PC-3 (cell line): Measurements from ENCODE around the gene JAZF1. TPM values are rescaled to one million over a fixed set of nuclear protein-coding genes. Genes with fewer than 3 reads are reported as not detected.

Experiments used
- ATAC-seq: fragments of 200-7000 bp; cut with Tn5 transposase; 2 replicates; pipeline ENCODE4 v1.9.1; 2020; ENCODE audit warnings: mild to moderate bottlenecking, moderate library complexity
- BruUV-seq: library from RNA; stranded (reverse); fragments of 400-500 nt; replicated peaks from 2 replicates; lab custom pipeline; 2021; lab: Mats Ljungman, UMichigan
- CTCF ChIA-PET: fragments of 300-600 bp; sonication (Branson Sonifier 250); formaldehyde crosslinking; loops from one replicate; lab custom pipeline; 2022; ENCODE audit warnings: antibody characterized with exemption; lab: Charles Lee
- POLR2A ChIA-PET: fragments of 300-600 bp; sonication (Branson Sonifier 250); formaldehyde crosslinking; loops from one replicate; lab custom pipeline; 2022; ENCODE audit warnings: antibody characterized with exemption; ENCODE audit not compliant: unreplicated experiment; lab: Charles Lee
- DNase-seq: peaks from one replicate; pipeline ENCODE4 v3.0.0-alpha.2; 2015
- H2AFZ ChIP-seq: fragments of 300-600 bp; sonication (generic); 2 replicates; pipeline ENCODE4 v1.6.0; 2016; ENCODE audit warnings: antibody characterized with exemption, low read length
- H3F3A ChIP-seq: fragments of 300-600 bp; sonication (generic); one replicate; pipeline ENCODE4 v1.6.0; 2017; ENCODE audit warnings: antibody characterized with exemption, low read length, control low read depth, mild to moderate bottlenecking; ENCODE audit not compliant: unreplicated experiment
- H3K27ac ChIP-seq: fragments of 300-600 bp; sonication (generic); 2 replicates; pipeline ENCODE4 v1.5.1; 2016; ENCODE audit warnings: mild to moderate bottlenecking, low read length
- H3K27me3 ChIP-seq: fragments of 300-600 bp; sonication (generic); 2 replicates; pipeline ENCODE4 v1.6.1; 2016; ENCODE audit warnings: low read length, mixed read lengths
- H3K36me3 ChIP-seq: fragments of 300-600 bp; sonication (generic); 2 replicates; pipeline ENCODE4 v1.6.1; 2016; ENCODE audit warnings: low read depth, mixed run types, low read length, mixed read lengths
- H3K4me1 ChIP-seq: fragments of 300-600 bp; sonication (generic); 2 replicates; pipeline ENCODE4 v1.5.1; 2016; ENCODE audit warnings: low read length; ENCODE audit not compliant: insufficient read depth
- H3K4me2 ChIP-seq: fragments of 300-600 bp; sonication (generic); 2 replicates; pipeline ENCODE4 v1.6.0; 2016; ENCODE audit warnings: low read length
- H3K4me3 ChIP-seq: fragments of 300-600 bp; sonication (generic); 2 replicates; pipeline ENCODE4 v1.5.1; 2016; ENCODE audit warnings: mild to moderate bottlenecking, low read length, mixed read lengths
- H3K79me2 ChIP-seq: fragments of 300-600 bp; sonication (generic); 2 replicates; pipeline ENCODE4 v1.6.1; 2017; ENCODE audit warnings: low read length, mixed read lengths
- H3K9ac ChIP-seq: fragments of 300-600 bp; sonication (generic); 2 replicates; pipeline ENCODE4 v1.6.0; 2016; ENCODE audit warnings: mild to moderate bottlenecking, low read length
- H3K9me2 ChIP-seq: fragments of 300-600 bp; sonication (generic); replicated peaks from 2 replicates; pipeline ENCODE4 v1.6.1; 2016; ENCODE audit warnings: mixed run types, low read length, mixed read lengths
- H3K9me3 ChIP-seq: fragments of 300-600 bp; sonication (generic); 2 replicates; pipeline ENCODE4 v1.6.1; 2016; ENCODE audit warnings: low read length, mixed read lengths
- H4K20me1 ChIP-seq: fragments of 300-600 bp; sonication (generic); 2 replicates; pipeline ENCODE4 v1.6.1; 2016; ENCODE audit warnings: low read length, mixed read lengths
- EZH2 ChIP-seq: fragments of 300-600 bp; sonication (generic); IDR thresholded peaks from one replicate; pipeline ENCODE4 v1.6.1; 2017; ENCODE audit warnings: antibody characterized with exemption, mild to moderate bottlenecking, low read length; ENCODE audit not compliant: unreplicated experiment
- EZH2phosphoT487 ChIP-seq: fragments of 300-600 bp; sonication (generic); IDR thresholded peaks from 2 replicates; pipeline ENCODE4 v1.6.1; 2018; ENCODE audit warnings: mild to moderate bottlenecking, antibody characterized with exemption, low read length, borderline replicate concordance
- intact Hi-C: fragments of 100-400 bp; cut with micrococcal nuclease; formaldehyde crosslinking; loops from 2 replicates; pipeline ENCODE4 v1.9.0; 2023
- total RNA-seq: library from RNA; depleted of rRNA; stranded (reverse); fragments of >200 nt; gene quantifications from 2 replicates; pipeline ENCODE4 v1.2.3, GENCODE V29; 2014
- TF ChIP-seq, protein P1 (sequence below): fragments of 300-600 bp; sonication (generic); conservative IDR thresholded peaks from 2 replicates; pipeline ENCODE4 v1.5.1; 2017; ENCODE audit warnings: antibody characterized with exemption, low read depth, mild to moderate bottlenecking, low read length

Gene JAZF1
- total RNA-seq, 1 experiment from 2014 or later: 2.3 TPM

DNA sequence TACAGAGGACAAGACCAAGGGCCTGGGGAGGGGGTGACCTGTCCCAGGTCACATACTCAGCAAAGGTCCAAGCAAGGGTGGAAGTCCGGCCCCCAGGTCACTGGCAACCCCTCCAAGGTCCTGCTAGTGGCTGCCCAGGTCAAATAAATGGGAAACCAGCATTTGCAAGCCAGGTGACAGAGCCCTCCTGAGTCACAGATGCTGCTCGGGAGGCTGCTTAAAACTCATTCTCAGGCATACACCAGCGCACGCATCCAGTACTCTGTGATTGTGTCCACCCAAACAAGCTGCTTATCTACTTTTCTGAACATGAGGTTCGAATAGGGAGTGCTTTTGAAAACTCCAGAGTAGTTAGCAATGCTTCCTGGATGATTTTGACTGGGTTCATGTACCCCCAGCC is 310.0 kb downstream of the JAZF1 start:
- DNase-seq (no peak), ATAC-seq (no peak)
- no peaks in the 10 kb centered on the region for H3K79me2 ChIP-seq
- no peaks in the 10 kb centered on the region for H4K20me1 ChIP-seq
- no peak overlapping the region for H3K27ac ChIP-seq
- POLR2A ChIA-PET: no interaction called here
- H3K9ac ChIP-seq: no peak overlapping the region
- no TSS peak for BruUV-seq
- no peaks in the 10 kb centered on the region for H3K27me3 ChIP-seq
- peaks cover 4% of the 10 kb centered on the region; the same call in 1 of the 2 replicates for H3K4me1 ChIP-seq
- intact Hi-C loops: no loop called here
- no peaks in the 10 kb centered on the region for H3K36me3 ChIP-seq
- H3K4me2 ChIP-seq: no peak overlapping the region
- no peak overlapping the region for H3K4me3 ChIP-seq
- no peaks in the 10 kb centered on the region for H3K9me2 ChIP-seq
- H3K9me3 ChIP-seq: no peaks in the 10 kb centered on the region
- no peaks in the 10 kb centered on the region for H3F3A ChIP-seq
- H2AFZ ChIP-seq: no peak overlapping the region
- TF ChIP-seq EZH2: no peak
- TF ChIP-seq, protein P1, sequence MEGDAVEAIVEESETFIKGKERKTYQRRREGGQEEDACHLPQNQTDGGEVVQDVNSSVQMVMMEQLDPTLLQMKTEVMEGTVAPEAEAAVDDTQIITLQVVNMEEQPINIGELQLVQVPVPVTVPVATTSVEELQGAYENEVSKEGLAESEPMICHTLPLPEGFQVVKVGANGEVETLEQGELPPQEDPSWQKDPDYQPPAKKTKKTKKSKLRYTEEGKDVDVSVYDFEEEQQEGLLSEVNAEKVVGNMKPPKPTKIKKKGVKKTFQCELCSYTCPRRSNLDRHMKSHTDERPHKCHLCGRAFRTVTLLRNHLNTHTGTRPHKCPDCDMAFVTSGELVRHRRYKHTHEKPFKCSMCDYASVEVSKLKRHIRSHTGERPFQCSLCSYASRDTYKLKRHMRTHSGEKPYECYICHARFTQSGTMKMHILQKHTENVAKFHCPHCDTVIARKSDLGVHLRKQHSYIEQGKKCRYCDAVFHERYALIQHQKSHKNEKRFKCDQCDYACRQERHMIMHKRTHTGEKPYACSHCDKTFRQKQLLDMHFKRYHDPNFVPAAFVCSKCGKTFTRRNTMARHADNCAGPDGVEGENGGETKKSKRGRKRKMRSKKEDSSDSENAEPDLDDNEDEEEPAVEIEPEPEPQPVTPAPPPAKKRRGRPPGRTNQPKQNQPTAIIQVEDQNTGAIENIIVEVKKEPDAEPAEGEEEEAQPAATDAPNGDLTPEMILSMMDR: no peak
- TF ChIP-seq EZH2phosphoT487: no peak
- CTCF ChIA-PET: no interaction called here

GRCh38 chr7:27869056-27869455 is 311.5 kb downstream of the JAZF1 start:
- no peaks in the 10 kb centered on the region for H3K36me3 ChIP-seq
- H2AFZ ChIP-seq: no peak overlapping the region
- no peaks in the 10 kb centered on the region for H3K27me3 ChIP-seq
- DNase-seq (no peak), ATAC-seq (no peak)
- H3K4me1 ChIP-seq: peaks cover under 1% of the 10 kb centered on the region; the same call in 1 of the 2 replicates
- TF ChIP-seq, protein P1: no peak
- H3K9me2 ChIP-seq: no peaks in the 10 kb centered on the region
- H4K20me1 ChIP-seq: no peaks in the 10 kb centered on the region
- intact Hi-C loops: no loop called here
- H3K4me2 ChIP-seq: no peak overlapping the region
- H3K79me2 ChIP-seq: no peaks in the 10 kb centered on the region
- no peak overlapping the region for H3K4me3 ChIP-seq
- H3K9ac ChIP-seq: no peak overlapping the region
- no peaks in the 10 kb centered on the region for H3K9me3 ChIP-seq
- ChIA-PET CTCF (no interaction called here), POLR2A (no interaction called here)
- no TSS peak for BruUV-seq
- H3K27ac ChIP-seq: no peak overlapping the region
- H3F3A ChIP-seq: no peaks in the 10 kb centered on the region

GRCh38 chr7:27868131-27868550 is 312.5 kb downstream of the JAZF1 start:
- H3K4me1 ChIP-seq: no peaks in the 10 kb centered on the region
- ChIA-PET CTCF (no interaction called here), POLR2A (no interaction called here)
- H3K4me2 ChIP-seq: no peak overlapping the region
- ATAC-seq (no peak), DNase-seq (no peak)
- no peaks in the 10 kb centered on the region for H3K79me2 ChIP-seq
- H3K9me3 ChIP-seq: no peaks in the 10 kb centered on the region
- no peak overlapping the region for H2AFZ ChIP-seq
- H3K9me2 ChIP-seq: no peaks in the 10 kb centered on the region
- no peaks in the 10 kb centered on the region for H3K27me3 ChIP-seq
- TF ChIP-seq EZH2phosphoT487 (no peak), EZH2 (no peak)
- TF ChIP-seq, protein P1: no peak
- no TSS peak for BruUV-seq
- no peak overlapping the region for H3K27ac ChIP-seq
- no peak overlapping the region for H3K9ac ChIP-seq
- no peak overlapping the region for H3K4me3 ChIP-seq
- intact Hi-C loops: no loop called here
- H3F3A ChIP-seq: no peaks in the 10 kb centered on the region
- no peaks in the 10 kb centered on the region for H3K36me3 ChIP-seq
- no peaks in the 10 kb centered on the region for H4K20me1 ChIP-seq
